Loucy (cell line): ENCODE measurements around the gene SPOCK3.

Source experiments
- H2AFZ ChIP-seq: fragments of 200-600 bp; sonication (generic); 2 replicates; pipeline ENCODE4 v1.6.0; 2016; ENCODE audit warnings: antibody characterized with exemption, mild to moderate bottlenecking, low read length, moderate library complexity
- H3F3A ChIP-seq: fragments of 200-600 bp; 2 replicates; pipeline ENCODE4 v1.6.0; 2016; ENCODE audit warnings: antibody characterized with exemption, low read depth, mild to moderate bottlenecking
- H3K27me3 ChIP-seq: fragments of 200-600 bp; sonication (generic); 2 replicates; pipeline ENCODE4 v1.6.1; 2014; ENCODE audit warnings: low read length, mild to moderate bottlenecking; ENCODE audit not compliant: insufficient read depth, poor library complexity, severe bottlenecking
- H3K36me3 ChIP-seq: fragments of 200-600 bp; sonication (generic); 2 replicates; pipeline ENCODE4 v1.6.1; 2016; ENCODE audit warnings: low read length; ENCODE audit not compliant: insufficient read depth
- H3K4me1 ChIP-seq: fragments of 200-600 bp; sonication (generic); 2 replicates; pipeline ENCODE4 v1.5.1; 2014; ENCODE audit warnings: low read length, mild to moderate bottlenecking; ENCODE audit not compliant: insufficient read depth, poor library complexity, severe bottlenecking
- H3K4me2 ChIP-seq: fragments of 200-600 bp; sonication (generic); 2 replicates; pipeline ENCODE4 v1.6.0; 2014; ENCODE audit warnings: antibody characterized with exemption, low read length, low read depth, mild to moderate bottlenecking; ENCODE audit not compliant: poor library complexity, severe bottlenecking
- H3K4me3 ChIP-seq: fragments of 200-600 bp; sonication (generic); 2 replicates; pipeline ENCODE4 v1.5.1; 2014; ENCODE audit warnings: low read length, mild to moderate bottlenecking, mixed read lengths; ENCODE audit not compliant: poor library complexity, severe bottlenecking
- H3K79me2 ChIP-seq: fragments of 200-600 bp; sonication (generic); 2 replicates; pipeline ENCODE4 v1.6.1; 2014; ENCODE audit warnings: low read length; ENCODE audit not compliant: insufficient read depth
- H3K9ac ChIP-seq: fragments of 200-600 bp; sonication (generic); 2 replicates; pipeline ENCODE4 v1.6.0; 2014; ENCODE audit warnings: mild to moderate bottlenecking, low read depth, low read length, moderate library complexity; ENCODE audit not compliant: poor library complexity, severe bottlenecking
- H3K9me2 ChIP-seq: fragments of 200-600 bp; sonication (generic); replicated peaks from 2 replicates; pipeline ENCODE4 v1.6.1; 2016; ENCODE audit warnings: low read depth, low read length, mixed read lengths
- H3K9me3 ChIP-seq: fragments of 200-600 bp; sonication (generic); 2 replicates; pipeline ENCODE4 v1.6.1; 2014; ENCODE audit warnings: mild to moderate bottlenecking, antibody characterized with exemption, low read length, low read depth; ENCODE audit not compliant: insufficient read depth
- H4K20me1 ChIP-seq: fragments of 200-600 bp; sonication (generic); 2 replicates; pipeline ENCODE4 v1.6.0; 2014; ENCODE audit warnings: antibody characterized with exemption, low read length, mild to moderate bottlenecking; ENCODE audit not compliant: insufficient read depth, poor library complexity, severe bottlenecking
- EZH2phosphoT487 ChIP-seq: fragments of 200-600 bp; IDR thresholded peaks from 2 replicates; pipeline ENCODE4 v1.6.1; 2018; ENCODE audit warnings: antibody characterized with exemption, mild to moderate bottlenecking, moderate library complexity, borderline replicate concordance
- TF ChIP-seq, protein P1 (sequence below): fragments of 200-600 bp; sonication (generic); conservative IDR thresholded peaks from 2 replicates; pipeline ENCODE4 v1.5.1; 2014; ENCODE audit warnings: mild to moderate bottlenecking, antibody characterized with exemption, low read length

Gene SPOCK3

DNA sequence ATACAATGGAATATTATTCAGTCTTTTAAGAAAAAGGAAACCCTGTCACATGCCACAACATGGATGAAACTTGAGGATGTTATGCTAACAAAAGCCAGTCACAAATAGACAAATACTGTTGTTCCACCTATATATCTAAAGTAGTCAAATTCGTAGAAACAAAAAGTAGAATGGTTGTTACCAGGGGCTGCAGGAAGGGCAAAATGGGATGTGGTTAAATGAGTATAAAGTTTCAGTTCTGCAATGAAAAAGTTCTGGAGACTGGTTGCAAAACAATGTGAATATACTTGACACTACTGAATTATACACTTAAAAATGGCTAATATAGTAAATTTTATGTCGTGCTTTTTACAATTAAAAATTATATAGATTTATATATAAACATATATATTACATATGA, 12.2 kb downstream of the SPOCK3 start:
- H3K36me3 ChIP-seq, result no peaks in the 10 kb centered on the region
- TF ChIP-seq, protein P1, sequence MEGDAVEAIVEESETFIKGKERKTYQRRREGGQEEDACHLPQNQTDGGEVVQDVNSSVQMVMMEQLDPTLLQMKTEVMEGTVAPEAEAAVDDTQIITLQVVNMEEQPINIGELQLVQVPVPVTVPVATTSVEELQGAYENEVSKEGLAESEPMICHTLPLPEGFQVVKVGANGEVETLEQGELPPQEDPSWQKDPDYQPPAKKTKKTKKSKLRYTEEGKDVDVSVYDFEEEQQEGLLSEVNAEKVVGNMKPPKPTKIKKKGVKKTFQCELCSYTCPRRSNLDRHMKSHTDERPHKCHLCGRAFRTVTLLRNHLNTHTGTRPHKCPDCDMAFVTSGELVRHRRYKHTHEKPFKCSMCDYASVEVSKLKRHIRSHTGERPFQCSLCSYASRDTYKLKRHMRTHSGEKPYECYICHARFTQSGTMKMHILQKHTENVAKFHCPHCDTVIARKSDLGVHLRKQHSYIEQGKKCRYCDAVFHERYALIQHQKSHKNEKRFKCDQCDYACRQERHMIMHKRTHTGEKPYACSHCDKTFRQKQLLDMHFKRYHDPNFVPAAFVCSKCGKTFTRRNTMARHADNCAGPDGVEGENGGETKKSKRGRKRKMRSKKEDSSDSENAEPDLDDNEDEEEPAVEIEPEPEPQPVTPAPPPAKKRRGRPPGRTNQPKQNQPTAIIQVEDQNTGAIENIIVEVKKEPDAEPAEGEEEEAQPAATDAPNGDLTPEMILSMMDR, result no peak
- no peak for TF ChIP-seq EZH2phosphoT487
- no peaks in the 10 kb centered on the region for H3K27me3 ChIP-seq
- no peaks in the 10 kb centered on the region for H3K9me3 ChIP-seq
- no peaks in the 10 kb centered on the region for H3F3A ChIP-seq
- H4K20me1 ChIP-seq, result no peaks in the 10 kb centered on the region
- H3K4me1 ChIP-seq, result no peaks in the 10 kb centered on the region
- no peaks in the 10 kb centered on the region for H3K79me2 ChIP-seq
- no peak overlapping the region for H3K4me2 ChIP-seq
- no peak overlapping the region for H3K4me3 ChIP-seq
- no peak overlapping the region for H3K9ac ChIP-seq
- H2AFZ ChIP-seq, result no peak overlapping the region
- no peaks in the 10 kb centered on the region for H3K9me2 ChIP-seq

DNA sequence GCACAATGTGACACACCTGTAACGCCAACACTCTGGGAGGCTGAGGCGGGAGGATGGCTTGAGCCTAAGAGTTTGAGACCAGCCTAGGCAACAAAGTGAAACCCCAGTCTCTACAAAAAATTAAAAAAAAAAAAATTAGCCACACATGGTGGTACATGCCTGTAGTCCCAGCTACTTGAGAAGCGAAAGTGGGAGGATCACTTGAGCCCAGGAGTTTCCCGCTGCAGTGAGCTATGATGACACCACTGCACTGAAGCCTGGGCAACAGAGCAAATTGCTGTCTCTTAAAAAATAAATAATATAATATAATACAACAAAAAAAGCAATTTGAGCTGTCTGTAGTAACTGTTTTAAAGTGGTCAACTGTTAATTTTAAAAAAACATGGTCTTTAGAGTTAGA, 13.2 kb downstream of the SPOCK3 start:
- no peaks in the 10 kb centered on the region for H3F3A ChIP-seq
- H3K79me2 ChIP-seq, result no peaks in the 10 kb centered on the region
- no peak overlapping the region for H2AFZ ChIP-seq
- no peak overlapping the region for H3K4me3 ChIP-seq
- no peak for TF ChIP-seq EZH2phosphoT487
- TF ChIP-seq, protein P1, result no peak
- H3K4me2 ChIP-seq, result no peak overlapping the region
- H4K20me1 ChIP-seq, result no peaks in the 10 kb centered on the region
- no peaks in the 10 kb centered on the region for H3K9me3 ChIP-seq
- H3K4me1 ChIP-seq, result no peaks in the 10 kb centered on the region
- H3K9me2 ChIP-seq, result no peaks in the 10 kb centered on the region
- H3K27me3 ChIP-seq, result no peaks in the 10 kb centered on the region
- no peak overlapping the region for H3K9ac ChIP-seq
- no peaks in the 10 kb centered on the region for H3K36me3 ChIP-seq

DNA sequence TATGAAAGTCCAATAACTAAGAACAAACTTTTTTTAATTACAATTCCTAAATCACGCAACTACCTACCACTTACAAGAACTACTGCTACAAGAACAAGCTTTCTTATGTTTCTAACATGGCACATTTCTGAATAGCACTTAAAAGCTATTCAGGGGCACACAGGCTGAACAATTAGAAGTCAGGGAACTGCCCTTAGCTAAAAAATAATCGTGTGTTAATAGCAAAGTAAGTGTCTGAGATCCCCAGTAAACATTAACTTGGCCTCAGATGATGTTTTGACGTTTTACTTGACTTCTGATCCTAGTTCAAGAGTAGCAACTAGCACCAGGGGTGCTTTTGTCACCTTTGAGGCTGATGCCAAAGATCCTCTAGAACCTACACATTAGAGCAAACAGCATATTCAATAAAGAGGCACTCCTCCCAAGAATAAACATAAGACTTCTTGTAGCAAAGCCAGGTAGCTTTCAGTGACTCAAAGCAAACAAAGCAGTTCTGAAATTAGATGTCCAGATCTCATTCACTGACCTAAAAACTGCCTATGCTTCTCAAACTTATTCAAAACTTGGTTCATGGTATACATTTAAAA, 16.2 kb downstream of the SPOCK3 start:
- H3K27me3 ChIP-seq, result no peaks in the 10 kb centered on the region
- H3K9me2 ChIP-seq, result no peaks in the 10 kb centered on the region
- H3K9me3 ChIP-seq, result no peaks in the 10 kb centered on the region
- H3K9ac ChIP-seq, result no peak overlapping the region
- no peaks in the 10 kb centered on the region for H3F3A ChIP-seq
- H3K36me3 ChIP-seq, result no peaks in the 10 kb centered on the region
- no peaks in the 10 kb centered on the region for H4K20me1 ChIP-seq
- no peak overlapping the region for H3K4me3 ChIP-seq
- no peaks in the 10 kb centered on the region for H3K4me1 ChIP-seq
- no peak overlapping the region; the same call in 1 of the 2 replicates for H2AFZ ChIP-seq
- H3K79me2 ChIP-seq, result no peaks in the 10 kb centered on the region
- H3K4me2 ChIP-seq, result no peak overlapping the region
- TF ChIP-seq EZH2phosphoT487, result no peak
- TF ChIP-seq, protein P1, result no peak
